GM12878 (cell line): ENCODE data around the gene PKD1L1.

Experiments
- CTCF ChIP-seq, 3 experiments: IDR thresholded peaks in 2 of 3; conservative IDR thresholded peaks in 1 of 3; 2 replicates each; pipeline ENCODE4 v1.5.1; 2011; ENCODE audit warnings: low read depth in 3 of 3, low read length in 3 of 3, mild to moderate bottlenecking in 3 of 3, control low read depth in 2 of 3, moderate library complexity in 2 of 3, inconsistent platforms in 1 of 3, mixed read lengths in 1 of 3; ENCODE audit not compliant: control insufficient read depth in 2 of 3, insufficient read depth in 1 of 3; ENCODE audit errors: extremely low read depth in 1 of 3
- E2F4 ChIP-seq: IDR thresholded peaks from 2 replicates; pipeline ENCODE4 v1.6.1; 2012; ENCODE audit warnings: low read depth, low read length, improper control_type of control experiment
- EP300 ChIP-seq, 2 experiments: fragments of 150-350 bp in 1 of 2; IDR thresholded peaks; 2 replicates each; pipeline ENCODE4 v1.6.1; 2011 to 2012; ENCODE audit warnings: low read depth in 2 of 2, low read length in 2 of 2, borderline replicate concordance in 1 of 2, improper control_type of control experiment in 1 of 2, inconsistent platforms in 1 of 2; ENCODE audit not compliant: control insufficient read depth in 1 of 2
- ESRRA ChIP-seq: IDR thresholded peaks from 2 replicates; pipeline ENCODE4 v1.6.1; 2012; ENCODE audit warnings: mild to moderate bottlenecking, low read length, improper control_type of control experiment
- MYB ChIP-seq: fragments of 150-350 bp; IDR thresholded peaks from 2 replicates; pipeline ENCODE4 v1.6.1; 2014; ENCODE audit warnings: mild to moderate bottlenecking, low read depth, low read length, borderline replicate concordance
- RAD21 ChIP-seq: IDR thresholded peaks from 2 replicates; pipeline ENCODE4 v1.6.1; 2011; ENCODE audit warnings: mild to moderate bottlenecking, low read depth, low read length, moderate library complexity; ENCODE audit not compliant: insufficient read depth
- SUZ12 ChIP-seq: fragments of 200-600 bp; sonication (generic); IDR thresholded peaks from one replicate; pipeline ENCODE4 v1.6.1; 2018; ENCODE audit warnings: antibody characterized with exemption, mild to moderate bottlenecking; ENCODE audit not compliant: unreplicated experiment
- TAF1 ChIP-seq: IDR thresholded peaks from 2 replicates; pipeline ENCODE4 v1.6.1; 2011; ENCODE audit warnings: mild to moderate bottlenecking, low read depth, low read length, borderline replicate concordance
- TARDBP ChIP-seq: IDR thresholded peaks from 2 replicates; pipeline ENCODE4 v1.6.1; 2016; ENCODE audit warnings: borderline replicate concordance
- TCF7 ChIP-seq: IDR thresholded peaks from 2 replicates; pipeline ENCODE4 v1.6.1; 2014; ENCODE audit warnings: antibody characterized with exemption, borderline replicate concordance
- TF ChIP-seq, protein P1 (sequence below): fragments of 150-350 bp; IDR thresholded peaks from 2 replicates; pipeline ENCODE4 v1.6.1; 2016; ENCODE audit warnings: low read depth, low read length

DNA sequence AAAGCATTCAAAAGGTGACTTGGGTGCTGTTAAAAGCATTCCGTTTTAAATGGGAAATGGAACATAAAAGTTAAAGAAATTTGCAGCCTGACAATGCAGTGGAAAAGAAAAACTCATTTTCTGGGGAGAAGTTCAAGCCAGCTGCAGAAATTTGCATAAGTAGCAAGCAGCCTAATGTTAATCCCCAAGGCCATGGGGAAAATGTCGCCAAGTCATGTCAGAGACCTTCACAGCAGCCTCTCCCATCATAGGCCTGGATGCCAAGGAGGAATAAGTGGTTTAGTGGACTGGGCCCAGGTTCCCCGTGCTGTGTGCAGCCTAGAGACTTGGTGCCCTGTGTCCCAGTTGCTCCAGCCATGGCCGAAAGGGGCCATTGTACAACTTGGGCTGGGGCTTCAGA, 154.2 kb downstream of the PKD1L1 start:
- TF ChIP-seq RAD21 (no peak), SUZ12 (no peak), TCF7 (no peak), TAF1 (no peak), ESRRA (no peak), MYB (no peak), EP300 (IDR thresholded peaks at IDR 0.05; ENCODE audit: borderline replicate concordance in 1 of 2, control insufficient read depth in 1 of 2, low read depth in 2 of 2, low read length in 2 of 2) (no peak), E2F4 (no peak), TARDBP (no peak), CTCF (IDR thresholded peaks at IDR 0.05 in 2 of 3, conservative IDR thresholded peaks at IDR 0.05 in 1 of 3; ENCODE audit: control insufficient read depth in 2 of 3, extremely low read depth in 1 of 3, insufficient read depth in 1 of 3, low read depth in 3 of 3, low read length in 3 of 3) (no peak)
- TF ChIP-seq, protein P1, sequence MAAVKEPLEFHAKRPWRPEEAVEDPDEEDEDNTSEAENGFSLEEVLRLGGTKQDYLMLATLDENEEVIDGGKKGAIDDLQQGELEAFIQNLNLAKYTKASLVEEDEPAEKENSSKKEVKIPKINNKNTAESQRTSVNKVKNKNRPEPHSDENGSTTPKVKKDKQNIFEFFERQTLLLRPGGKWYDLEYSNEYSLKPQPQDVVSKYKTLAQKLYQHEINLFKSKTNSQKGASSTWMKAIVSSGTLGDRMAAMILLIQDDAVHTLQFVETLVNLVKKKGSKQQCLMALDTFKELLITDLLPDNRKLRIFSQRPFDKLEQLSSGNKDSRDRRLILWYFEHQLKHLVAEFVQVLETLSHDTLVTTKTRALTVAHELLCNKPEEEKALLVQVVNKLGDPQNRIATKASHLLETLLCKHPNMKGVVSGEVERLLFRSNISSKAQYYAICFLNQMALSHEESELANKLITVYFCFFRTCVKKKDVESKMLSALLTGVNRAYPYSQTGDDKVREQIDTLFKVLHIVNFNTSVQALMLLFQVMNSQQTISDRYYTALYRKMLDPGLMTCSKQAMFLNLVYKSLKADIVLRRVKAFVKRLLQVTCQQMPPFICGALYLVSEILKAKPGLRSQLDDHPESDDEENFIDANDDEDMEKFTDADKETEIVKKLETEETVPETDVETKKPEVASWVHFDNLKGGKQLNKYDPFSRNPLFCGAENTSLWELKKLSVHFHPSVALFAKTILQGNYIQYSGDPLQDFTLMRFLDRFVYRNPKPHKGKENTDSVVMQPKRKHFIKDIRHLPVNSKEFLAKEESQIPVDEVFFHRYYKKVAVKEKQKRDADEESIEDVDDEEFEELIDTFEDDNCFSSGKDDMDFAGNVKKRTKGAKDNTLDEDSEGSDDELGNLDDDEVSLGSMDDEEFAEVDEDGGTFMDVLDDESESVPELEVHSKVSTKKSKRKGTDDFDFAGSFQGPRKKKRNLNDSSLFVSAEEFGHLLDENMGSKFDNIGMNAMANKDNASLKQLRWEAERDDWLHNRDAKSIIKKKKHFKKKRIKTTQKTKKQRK: no peak
